Lower leg skin (tissue), 3 donors: Measurements from ENCODE around the gene EPS8L1.

ENCODE experiments used
- POLR2A ChIP-seq, 2 donors: fragments of 450-650 bp; IDR thresholded peaks; one replicate each; pipeline ENCODE4 v1.6.1; 2016 to 2017; ENCODE audit warnings: antibody characterized with exemption in 2 of 2, mild to moderate bottlenecking in 1 of 2, moderate library complexity in 1 of 2
- TF ChIP-seq, protein P1 (sequence below), 3 donors: fragments of 450-650 bp; IDR thresholded peaks; one replicate each; pipeline ENCODE4 v1.5.1; 2016; ENCODE audit warnings: antibody characterized with exemption in 3 of 3, mild to moderate bottlenecking in 3 of 3, moderate library complexity in 2 of 3

DNA sequence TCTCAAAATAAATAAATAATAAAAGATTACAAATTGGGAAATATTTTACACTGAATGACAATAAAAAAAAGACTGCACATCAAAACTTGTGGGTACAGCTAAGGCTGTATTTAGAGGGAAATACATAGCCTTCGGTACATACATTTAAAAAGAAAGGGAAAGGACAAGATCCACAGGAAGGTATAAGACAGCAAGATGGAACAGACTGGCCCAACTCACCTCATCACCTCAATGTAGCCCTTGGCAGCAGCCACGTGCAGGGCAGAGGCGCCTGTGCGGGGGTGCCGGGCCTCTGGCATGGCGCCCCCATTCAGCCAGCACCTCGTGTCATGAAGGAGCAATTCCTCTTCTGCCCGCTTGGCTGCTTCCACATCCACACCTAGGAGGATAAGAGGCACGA, 27.5 kb downstream of the EPS8L1 start:
- TF ChIP-seq, protein P1, sequence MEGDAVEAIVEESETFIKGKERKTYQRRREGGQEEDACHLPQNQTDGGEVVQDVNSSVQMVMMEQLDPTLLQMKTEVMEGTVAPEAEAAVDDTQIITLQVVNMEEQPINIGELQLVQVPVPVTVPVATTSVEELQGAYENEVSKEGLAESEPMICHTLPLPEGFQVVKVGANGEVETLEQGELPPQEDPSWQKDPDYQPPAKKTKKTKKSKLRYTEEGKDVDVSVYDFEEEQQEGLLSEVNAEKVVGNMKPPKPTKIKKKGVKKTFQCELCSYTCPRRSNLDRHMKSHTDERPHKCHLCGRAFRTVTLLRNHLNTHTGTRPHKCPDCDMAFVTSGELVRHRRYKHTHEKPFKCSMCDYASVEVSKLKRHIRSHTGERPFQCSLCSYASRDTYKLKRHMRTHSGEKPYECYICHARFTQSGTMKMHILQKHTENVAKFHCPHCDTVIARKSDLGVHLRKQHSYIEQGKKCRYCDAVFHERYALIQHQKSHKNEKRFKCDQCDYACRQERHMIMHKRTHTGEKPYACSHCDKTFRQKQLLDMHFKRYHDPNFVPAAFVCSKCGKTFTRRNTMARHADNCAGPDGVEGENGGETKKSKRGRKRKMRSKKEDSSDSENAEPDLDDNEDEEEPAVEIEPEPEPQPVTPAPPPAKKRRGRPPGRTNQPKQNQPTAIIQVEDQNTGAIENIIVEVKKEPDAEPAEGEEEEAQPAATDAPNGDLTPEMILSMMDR (IDR thresholded peaks at IDR 0.05) = no peak
- TF ChIP-seq POLR2A (IDR thresholded peaks at IDR 0.05) = no peak
